ENCODE data around the gene GRIP1.

DNA sequence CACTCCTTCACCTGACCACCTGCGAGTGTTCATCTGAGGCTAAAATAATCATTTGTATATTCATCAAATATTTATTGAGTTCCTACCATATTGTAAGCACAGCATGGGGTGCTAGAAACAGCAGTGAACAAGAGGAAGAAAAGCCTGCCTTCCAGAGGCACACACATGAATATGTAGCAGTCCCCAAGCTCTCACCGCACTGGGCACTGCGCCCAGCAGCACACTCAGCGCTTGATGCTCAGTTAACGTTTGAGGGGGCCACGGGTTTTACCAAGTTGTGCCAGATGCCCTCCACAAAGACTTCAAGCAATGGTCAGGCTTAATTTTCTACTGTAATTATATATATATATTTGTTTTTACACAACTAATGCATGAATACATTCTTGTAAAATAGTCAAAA, 324.6 kb downstream of the GRIP1 start:
- TF ChIP-seq, protein P1, sequence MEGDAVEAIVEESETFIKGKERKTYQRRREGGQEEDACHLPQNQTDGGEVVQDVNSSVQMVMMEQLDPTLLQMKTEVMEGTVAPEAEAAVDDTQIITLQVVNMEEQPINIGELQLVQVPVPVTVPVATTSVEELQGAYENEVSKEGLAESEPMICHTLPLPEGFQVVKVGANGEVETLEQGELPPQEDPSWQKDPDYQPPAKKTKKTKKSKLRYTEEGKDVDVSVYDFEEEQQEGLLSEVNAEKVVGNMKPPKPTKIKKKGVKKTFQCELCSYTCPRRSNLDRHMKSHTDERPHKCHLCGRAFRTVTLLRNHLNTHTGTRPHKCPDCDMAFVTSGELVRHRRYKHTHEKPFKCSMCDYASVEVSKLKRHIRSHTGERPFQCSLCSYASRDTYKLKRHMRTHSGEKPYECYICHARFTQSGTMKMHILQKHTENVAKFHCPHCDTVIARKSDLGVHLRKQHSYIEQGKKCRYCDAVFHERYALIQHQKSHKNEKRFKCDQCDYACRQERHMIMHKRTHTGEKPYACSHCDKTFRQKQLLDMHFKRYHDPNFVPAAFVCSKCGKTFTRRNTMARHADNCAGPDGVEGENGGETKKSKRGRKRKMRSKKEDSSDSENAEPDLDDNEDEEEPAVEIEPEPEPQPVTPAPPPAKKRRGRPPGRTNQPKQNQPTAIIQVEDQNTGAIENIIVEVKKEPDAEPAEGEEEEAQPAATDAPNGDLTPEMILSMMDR (IDR thresholded peaks at IDR 0.05; ENCODE audit: low read depth, low read length), result no peak
- TF ChIP-seq MYC (IDR thresholded peaks at IDR 0.05; ENCODE audit: low read depth, low read length) (no peak), POLR2A (IDR thresholded peaks at IDR 0.05; ENCODE audit: extremely low read depth, insufficient read length) (no peak)
- TF ChIP-seq, protein P2, sequence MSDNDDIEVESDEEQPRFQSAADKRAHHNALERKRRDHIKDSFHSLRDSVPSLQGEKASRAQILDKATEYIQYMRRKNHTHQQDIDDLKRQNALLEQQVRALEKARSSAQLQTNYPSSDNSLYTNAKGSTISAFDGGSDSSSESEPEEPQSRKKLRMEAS (IDR thresholded peaks at IDR 0.05; ENCODE audit: low read depth, low read length), result no peak

All from NB4 (cell line).